ENCODE measurements around the gene HSBP1. TPM values are rescaled to one million over a fixed set of nuclear protein-coding genes. Genes with fewer than 3 reads are reported as not detected.

HSBP1 gene
- total and polyA plus RNA-seq, 9 donors: 17.0 to 139 (median 94.0) TPM

GRCh38 chr16:83769397-83770008 lies 38.3 kb upstream of the HSBP1 start:
- H3K4me3 ChIP-seq: no peak overlapping the region
- WGBS, 3 donors: 32 to 39% (median 39%) methylated on average over 5 of the region's 5 CpGs
- TF ChIP-seq CTCF (IDR thresholded peaks at IDR 0.05) (no peak), EP300 (IDR thresholded peaks at IDR 0.05) (no peak)
- intact Hi-C loops (cut with DNase I): no loop called here
- H3K4me1 ChIP-seq (ENCODE audit: insufficient read depth): no peaks in the 10 kb centered on the region
- no peak for DNase-seq
- no peak overlapping the region for H3K27ac ChIP-seq
- H3K36me3 ChIP-seq: no peaks in the 10 kb centered on the region
- H3K9me3 ChIP-seq: no peaks in the 10 kb centered on the region
- no peaks in the 10 kb centered on the region for H3K27me3 ChIP-seq

GRCh38 chr16:83771306-83771942 lies 36.4 kb upstream of the HSBP1 start:
- 50 to 60% (median 52%) methylated on average over 5 of the region's 5 CpGs for WGBS, 3 donors
- Histone ChIP-seq H3K36me3 (no peaks in the 10 kb centered on the region), H3K9me3 (no peaks in the 10 kb centered on the region), H3K4me1 (ENCODE audit: insufficient read depth) (no peaks in the 10 kb centered on the region), H3K27ac (no peak overlapping the region), H3K27me3 (no peaks in the 10 kb centered on the region), H3K4me3 (no peak overlapping the region)
- DNase-seq: peak in 2 of 5 donors; percentile 13 to 18
- intact Hi-C loops (cut with DNase I): no loop called here
- TF ChIP-seq CTCF (IDR thresholded peaks at IDR 0.05) (no peak), POLR2A (IDR thresholded peaks at IDR 0.05) (no peak), EP300 (IDR thresholded peaks at IDR 0.05) (no peak)

GRCh38 chr16:83772806-83773205 lies 35.0 kb upstream of the HSBP1 start:
- Histone ChIP-seq H3K4me3 (no peak overlapping the region), H3K27ac (no peak overlapping the region), H3K27me3 (no peaks in the 10 kb centered on the region), H3K36me3 (no peaks in the 10 kb centered on the region), H3K9me3 (no peaks in the 10 kb centered on the region), H3K4me1 (ENCODE audit: insufficient read depth) (no peaks in the 10 kb centered on the region)
- intact Hi-C loops (cut with DNase I): no loop called here
- 29 to 35% (median 33%) methylated on average over 1 of the region's 1 CpG for WGBS, 3 donors
- TF ChIP-seq CTCF (IDR thresholded peaks at IDR 0.05): no peak
- TF ChIP-seq POLR2A (IDR thresholded peaks at IDR 0.05): no peak
- no peak for TF ChIP-seq EP300 (IDR thresholded peaks at IDR 0.05)
- DNase-seq: no peak

GRCh38 chr16:83774066-83774465 lies 33.7 kb upstream of the HSBP1 start:
- Histone ChIP-seq H3K9me3 (no peaks in the 10 kb centered on the region), H3K27ac (no peak overlapping the region), H3K36me3 (no peaks in the 10 kb centered on the region), H3K27me3 (no peaks in the 10 kb centered on the region), H3K4me3 (no peak overlapping the region), H3K4me1 (ENCODE audit: insufficient read depth) (no peaks in the 10 kb centered on the region)
- 84 to 91% (median 86%) methylated on average over 4 of the region's 4 CpGs for WGBS, 3 donors
- no peak for TF ChIP-seq CTCF (IDR thresholded peaks at IDR 0.05)
- no peak for TF ChIP-seq EP300 (IDR thresholded peaks at IDR 0.05)
- no peak for TF ChIP-seq POLR2A (IDR thresholded peaks at IDR 0.05)
- no peak for DNase-seq
- intact Hi-C loops (cut with DNase I): no loop called here
